Body of pancreas (tissue), 4 donors: ENCODE data around the gene PPIB. TPM values are rescaled to one million over a fixed set of nuclear protein-coding genes. Genes with fewer than 3 reads are reported as not detected.
A peak's percentile ranks its signal among the peaks of the same experiment; 100 is the strongest.

Experiments
- ATAC-seq: fragments of 150-250 bp; one replicate; pipeline ENCODE4 v1.9.1; 2016
- DNase-seq, 4 donors: peaks; one replicate each; pipeline ENCODE4 v3.0.0-alpha.2; 2019
- H3K27ac ChIP-seq, 4 donors: fragments of 200-600 bp; sonication (generic); 1 replicate in 3 of 4; 2 replicates in 1 of 4; pipeline versions ENCODE4 v1.5.1 to v1.6.1; 2016 to 2019; ENCODE audit warnings: mild to moderate bottlenecking in 1 of 4, mixed read lengths in 1 of 4, moderate library complexity in 1 of 4
- H3K27me3 ChIP-seq, 2 donors: fragments of 200-600 bp; sonication (generic); one replicate each; pipeline ENCODE4 v1.6.0; 2016; ENCODE audit warnings: mild to moderate bottlenecking in 1 of 2
- H3K36me3 ChIP-seq, 2 donors: fragments of 200-600 bp; sonication (generic); replicated peaks in 1 of 2; 2 replicates each; pipeline ENCODE4 v1.5.1; 2016; ENCODE audit warnings: low read depth in 2 of 2; ENCODE audit not compliant: insufficient read depth in 1 of 2
- H3K4me1 ChIP-seq: fragments of 200-600 bp; sonication (generic); one replicate; pipeline ENCODE4 v1.6.0; 2016
- H3K4me3 ChIP-seq, 2 donors: fragments of 200-600 bp; sonication (generic); 1 replicate in 1 of 2; 2 replicates in 1 of 2; pipeline ENCODE4 v1.5.1; 2016 to 2019
- H3K9me3 ChIP-seq, 3 donors: fragments of 200-600 bp; sonication (generic); 1 replicate in 2 of 3; 2 replicates in 1 of 3; pipeline ENCODE4 v1.5.1; 2016
- CTCF ChIP-seq, 7 experiments: fragments of 450-650 bp in 4 of 7; fragments of 200-600 bp in 3 of 7; sonication (generic) in 3 of 7; IDR thresholded peaks; one replicate each; pipeline ENCODE4 v1.5.1; 2016 to 2019; ENCODE audit warnings: antibody characterized with exemption in 7 of 7
- POLR2A ChIP-seq, 3 donors: fragments of 450-650 bp; IDR thresholded peaks; one replicate each; pipeline ENCODE4 v1.6.1; 2016; ENCODE audit warnings: antibody characterized with exemption in 3 of 3, mild to moderate bottlenecking in 2 of 3
- WGBS, 2 donors: methylation state at CpG; one replicate each; pipeline ENCODE4 v1.1.5; 2017; 5-methylcytosine and 5-hydroxymethylcytosine counted together
- intact Hi-C: fragments of 100-400 bp; cut with DNase I; formaldehyde crosslinking; loops from one replicate; pipeline ENCODE4 v1.15.1; 2023
- total RNA-seq, 2 donors: library from RNA; depleted of rRNA; stranded (reverse); fragments of >200 nt; gene quantifications; one replicate each; pipeline ENCODE4 v1.1.0, GENCODE V29; 2016

PPIB gene
- total RNA-seq, 2 donors from 2014 or later: 159 to 1,343 TPM

DNA sequence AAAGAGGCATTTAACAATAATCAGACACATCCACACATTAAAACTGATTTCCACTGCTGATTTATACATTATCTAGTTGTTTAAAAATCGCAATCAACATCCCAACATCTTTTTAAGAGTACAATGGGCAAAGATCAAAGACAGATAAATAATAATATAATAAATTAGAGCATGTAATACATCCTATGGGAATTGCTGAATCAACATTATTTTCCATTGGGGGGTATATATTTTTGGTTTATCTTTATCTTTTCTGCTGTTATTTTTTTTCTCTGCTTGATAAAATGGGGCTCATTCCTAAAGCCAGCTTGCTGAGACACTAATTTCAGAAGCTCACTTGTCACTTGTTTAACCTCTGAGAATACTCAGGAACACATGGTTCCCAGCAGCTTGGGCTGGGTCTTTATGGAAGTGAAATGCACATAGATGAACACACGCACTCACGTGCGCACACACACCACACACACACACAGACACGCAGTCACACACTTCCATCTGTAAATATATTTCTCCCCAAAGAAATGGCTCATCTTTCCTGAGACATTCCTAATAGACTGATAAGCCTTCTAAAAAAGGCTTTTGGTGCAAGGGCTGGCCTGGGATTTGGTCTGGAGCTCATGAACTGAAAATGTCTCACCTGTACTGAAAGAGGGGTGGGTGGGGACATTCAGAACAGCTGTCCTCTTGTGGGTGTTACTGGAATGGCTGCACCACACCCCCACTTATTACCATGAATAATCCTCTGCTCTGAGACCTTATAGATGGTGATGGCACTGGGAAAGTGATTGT, 3.5 kb upstream of the PPIB start:
- WGBS, 2 donors: 91 to 93% methylated on average over 5 of the region's 5 CpGs
- H3K36me3 ChIP-seq: no peaks in the 10 kb centered on the region
- no peak overlapping the region for H3K27ac ChIP-seq
- H3K4me1 ChIP-seq: peaks cover 18% of the 10 kb centered on the region
- intact Hi-C loops: no loop called here
- TF ChIP-seq CTCF (IDR thresholded peaks at IDR 0.05) (no peak), POLR2A (IDR thresholded peaks at IDR 0.05) (no peak)
- H3K4me3 ChIP-seq: no peak overlapping the region
- DNase-seq: no peak
- no peaks in the 10 kb centered on the region for H3K9me3 ChIP-seq
- no peak for ATAC-seq
- no peaks in the 10 kb centered on the region for H3K27me3 ChIP-seq

DNA sequence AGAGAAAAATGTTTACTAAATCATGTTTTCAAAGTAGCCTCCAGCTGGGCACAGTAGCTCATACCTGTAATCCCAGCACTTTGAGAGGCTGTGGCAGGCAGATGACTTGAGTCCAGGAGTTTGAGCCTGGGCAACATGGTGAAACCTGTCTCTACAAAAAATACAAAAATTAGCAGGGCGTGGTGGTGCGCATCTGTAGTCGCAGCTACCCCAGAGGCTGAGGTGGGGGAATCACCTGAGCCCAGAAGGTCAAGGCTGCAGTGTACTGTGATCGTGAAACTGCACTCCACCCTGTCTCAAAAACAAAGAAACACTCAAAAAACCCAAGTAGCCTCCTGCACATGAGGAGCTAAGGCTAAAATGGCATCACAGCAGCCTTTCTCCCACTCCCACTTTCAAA, 1.6 kb upstream of the PPIB start:
- Histone ChIP-seq H3K4me1 (peaks cover 37% of the 10 kb centered on the region), H3K27me3 (no peaks in the 10 kb centered on the region), H3K9me3 (no peaks in the 10 kb centered on the region), H3K4me3 (no peak overlapping the region), H3K27ac (no peak overlapping the region), H3K36me3 (peaks cover 8 to 9% of the 10 kb centered on the region in 2 donors)
- TF ChIP-seq POLR2A (IDR thresholded peaks at IDR 0.05) (no peak), CTCF (IDR thresholded peaks at IDR 0.05) (no peak)
- no peak for DNase-seq
- WGBS, 2 donors: 90% methylated on average over 4 of the region's 4 CpGs
- ATAC-seq: no peak
- intact Hi-C loops: no loop called here

DNA sequence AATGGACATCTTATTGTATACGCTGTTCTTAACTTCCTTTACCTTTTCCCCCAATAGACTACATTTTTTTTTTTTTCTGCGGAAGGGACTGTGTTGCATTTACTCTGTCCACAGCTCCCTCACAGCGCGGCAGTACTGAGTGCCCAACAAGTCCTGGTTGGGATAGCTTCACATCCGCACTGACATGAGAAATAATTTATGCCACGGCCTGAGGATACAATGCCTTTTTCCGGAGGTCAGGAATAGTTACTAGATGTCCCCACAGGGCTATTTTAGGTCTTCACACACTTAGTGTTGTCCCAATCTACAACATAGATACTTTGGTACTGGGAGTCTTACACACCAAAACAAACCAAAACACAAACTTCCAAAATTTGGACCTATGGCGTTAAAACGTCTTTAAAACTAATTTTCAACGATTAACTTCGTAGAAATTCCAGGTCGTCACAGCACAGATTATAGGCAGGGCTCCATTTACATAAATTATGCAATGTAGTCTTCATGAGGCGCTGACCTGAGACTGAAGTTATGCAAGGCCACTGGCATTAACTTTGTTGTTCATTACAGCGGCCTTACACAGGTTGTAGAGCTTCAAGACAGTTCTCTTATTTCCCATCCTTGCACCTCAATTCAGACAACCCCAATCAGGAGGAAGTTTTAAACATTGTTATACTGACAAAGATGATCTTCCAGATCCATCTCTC, 989 bp upstream of the PPIB start:
- 47 to 48% methylated on average over 14 of the region's 14 CpGs for WGBS, 2 donors
- H3K36me3 ChIP-seq: peaks cover 10 to 15% of the 10 kb centered on the region in 2 donors
- no peaks in the 10 kb centered on the region for H3K9me3 ChIP-seq
- peak; percentile 4 for ATAC-seq
- peak in 3 of 4 donors; percentile 43 to 53 (median 47) for DNase-seq
- peaks cover 43% of the 10 kb centered on the region for H3K4me1 ChIP-seq
- H3K27ac ChIP-seq: peak overlapping the region; percentile 66 to 92 (median 80)
- no peak overlapping the region for H3K4me3 ChIP-seq
- TF ChIP-seq CTCF (IDR thresholded peaks at IDR 0.05) (no peak), POLR2A (IDR thresholded peaks at IDR 0.05) (no peak)
- intact Hi-C loops: no loop called here
- H3K27me3 ChIP-seq: no peaks in the 10 kb centered on the region

- intact Hi-C loops: no loop called here
- TF ChIP-seq CTCF (IDR thresholded peaks at IDR 0.05): no peak
- no peak for TF ChIP-seq POLR2A (IDR thresholded peaks at IDR 0.05)
- peaks cover 17 to 27% of the 10 kb centered on the region in 2 donors for H3K36me3 ChIP-seq
- WGBS, 2 donors: 0 to 1% methylated on average over 3 to 21 of the region's 21 CpGs
- H3K9me3 ChIP-seq: no peaks in the 10 kb centered on the region
- H3K4me1 ChIP-seq: peaks cover 55% of the 10 kb centered on the region
- DNase-seq (no peak), ATAC-seq (peak; percentile 47)
- no peaks in the 10 kb centered on the region for H3K27me3 ChIP-seq
- H3K4me3 ChIP-seq: peak overlapping the region; percentile 78 to 96
- H3K27ac ChIP-seq: peak overlapping the region; percentile 77 to 92 (median 82)
Measured at GRCh38 chr15:64162478-64162868, 349 bp downstream of the PPIB start.
